Suprapubic skin (tissue), 4 donors: Measurements from ENCODE around the gene OR4E1. TPM values are rescaled to one million over a fixed set of nuclear protein-coding genes. Genes with fewer than 3 reads are reported as not detected.

Experiments
- DNase-seq, 2 donors: peaks; one replicate each; pipeline ENCODE4 v3.0.0-alpha.2; 2019; ENCODE audit warnings: low spot score in 2 of 2
- H3K27ac ChIP-seq: fragments of 200-600 bp; sonication (generic); one replicate; pipeline ENCODE4 v1.5.1; 2019
- H3K27me3 ChIP-seq: fragments of 200-600 bp; sonication (generic); one replicate; pipeline ENCODE4 v1.5.1; 2019
- H3K36me3 ChIP-seq: fragments of 200-600 bp; sonication (generic); one replicate; pipeline ENCODE4 v1.5.1; 2019
- H3K4me1 ChIP-seq: fragments of 200-600 bp; sonication (generic); one replicate; pipeline ENCODE4 v1.5.1; 2019
- H3K4me3 ChIP-seq: fragments of 200-600 bp; sonication (generic); one replicate; pipeline ENCODE4 v1.5.1; 2019; ENCODE audit warnings: mild to moderate bottlenecking
- H3K9me3 ChIP-seq: fragments of 200-600 bp; sonication (generic); one replicate; pipeline ENCODE4 v1.5.1; 2019
- CTCF ChIP-seq, 2 donors: fragments of 200-600 bp in 1 of 2; fragments of 450-650 bp in 1 of 2; sonication (generic) in 1 of 2; IDR thresholded peaks; one replicate each; pipeline ENCODE4 v1.5.1; 2016 to 2019; ENCODE audit warnings: antibody characterized with exemption in 2 of 2, mild to moderate bottlenecking in 1 of 2, moderate library complexity in 1 of 2
- EP300 ChIP-seq: sonication (generic); formaldehyde crosslinking; IDR thresholded peaks from one replicate; pipeline ENCODE4 v1.6.1; 2017; ENCODE audit warnings: antibody characterized with exemption
- POLR2A ChIP-seq, 2 donors: fragments of 450-650 bp; IDR thresholded peaks; one replicate each; pipeline ENCODE4 v1.6.1; 2017; ENCODE audit warnings: antibody characterized with exemption in 2 of 2, mild to moderate bottlenecking in 2 of 2, moderate library complexity in 2 of 2
- POLR2AphosphoS5 ChIP-seq, 3 donors: sonication (generic); formaldehyde crosslinking; IDR thresholded peaks; one replicate each; pipeline ENCODE4 v1.6.1; 2017; ENCODE audit warnings: antibody characterized with exemption in 3 of 3
- WGBS: methylation state at CpG from one replicate; pipeline ENCODE4 v1.1.5; 2018; 5-methylcytosine and 5-hydroxymethylcytosine counted together
- total RNA-seq, 4 donors: library from RNA; depleted of rRNA; stranded (reverse); fragments of >200 nt; gene quantifications; one replicate each; pipeline ENCODE4 v1.1.0, GENCODE V29; 2016

The OR4E1 gene
- total RNA-seq, 4 donors from 2014 or later: not detected

- WGBS: 45% methylated on average over 1 of the region's 1 CpG
- DNase-seq: no peak
- H3K9me3 ChIP-seq: peaks cover 3% of the 10 kb centered on the region
- no peaks in the 10 kb centered on the region for H3K27me3 ChIP-seq
- TF ChIP-seq EP300: no peak
- no peak for TF ChIP-seq POLR2AphosphoS5 (IDR thresholded peaks at IDR 0.05)
- TF ChIP-seq CTCF (IDR thresholded peaks at IDR 0.05): no peak
- no peak for TF ChIP-seq POLR2A (IDR thresholded peaks at IDR 0.05)
- no peaks in the 10 kb centered on the region for H3K4me1 ChIP-seq
- H3K27ac ChIP-seq: no peak overlapping the region
- no peak overlapping the region for H3K4me3 ChIP-seq
- no peaks in the 10 kb centered on the region for H3K36me3 ChIP-seq
These were observed 21.3 kb downstream of the OR4E1 start for GRCh38 chr14:21652209-21652808.

- H3K27ac ChIP-seq: no peak overlapping the region
- H3K36me3 ChIP-seq: no peaks in the 10 kb centered on the region
- no peak for DNase-seq
- no peak overlapping the region for H3K4me3 ChIP-seq
- peaks cover 3% of the 10 kb centered on the region for H3K9me3 ChIP-seq
- H3K27me3 ChIP-seq: no peaks in the 10 kb centered on the region
- TF ChIP-seq POLR2AphosphoS5 (IDR thresholded peaks at IDR 0.05) (no peak), EP300 (no peak), CTCF (IDR thresholded peaks at IDR 0.05) (no peak), POLR2A (IDR thresholded peaks at IDR 0.05) (no peak)
- no peaks in the 10 kb centered on the region for H3K4me1 ChIP-seq
These were observed 26.2 kb downstream of the OR4E1 start for GRCh38 chr14:21647380-21647779.

- TF ChIP-seq POLR2AphosphoS5 (IDR thresholded peaks at IDR 0.05): no peak
- no peak for TF ChIP-seq CTCF (IDR thresholded peaks at IDR 0.05)
- no peak for TF ChIP-seq POLR2A (IDR thresholded peaks at IDR 0.05)
- no peak for TF ChIP-seq EP300
- 61% methylated on average over 5 of the region's 5 CpGs for WGBS
These were observed 30.2 kb downstream of the OR4E1 start for GRCh38 chr14:21643407-21643806.

GRCh38 chr14:21642683-21643082, 30.9 kb downstream of the OR4E1 start:
- DNase-seq: no peak
- no peaks in the 10 kb centered on the region for H3K4me1 ChIP-seq
- WGBS: 49% methylated on average over 3 of the region's 3 CpGs

More at GRCh38 chr14:21643407-21643806, 30.2 kb downstream of the OR4E1 start:
- H3K36me3 ChIP-seq: no peaks in the 10 kb centered on the region
- H3K9me3 ChIP-seq: peaks cover under 1% of the 10 kb centered on the region
- no peak for DNase-seq
- H3K4me1 ChIP-seq: no peaks in the 10 kb centered on the region
- no peak overlapping the region for H3K27ac ChIP-seq
- no peak overlapping the region for H3K4me3 ChIP-seq
- H3K27me3 ChIP-seq: no peaks in the 10 kb centered on the region

GRCh38 chr14:21634840-21635239, 38.8 kb downstream of the OR4E1 start, which contains the start of gene OR10G2:
OR10G2 (minus strand) TSS chr14:21634940; CDS start chr14:21634842, 98 bp downstream.
- Histone ChIP-seq H3K27me3 (no peaks in the 10 kb centered on the region), H3K36me3 (no peaks in the 10 kb centered on the region), H3K4me1 (no peaks in the 10 kb centered on the region), H3K27ac (no peak within 1 kb of the TSS), H3K9me3 (no peaks in the 10 kb centered on the region), H3K4me3 (no peak within 1 kb of the TSS)
- no peak for TF ChIP-seq CTCF (IDR thresholded peaks at IDR 0.05)
- TF ChIP-seq POLR2A (IDR thresholded peaks at IDR 0.05): no peak
- TF ChIP-seq EP300: no peak
- no peak for TF ChIP-seq POLR2AphosphoS5 (IDR thresholded peaks at IDR 0.05)
- 83% methylated on average over 4 of the region's 4 CpGs for WGBS
- DNase-seq: no peak

More at GRCh38 chr14:21642683-21643082, 30.9 kb downstream of the OR4E1 start:
- no peak overlapping the region for H3K4me3 ChIP-seq
- no peaks in the 10 kb centered on the region for H3K27me3 ChIP-seq
- no peaks in the 10 kb centered on the region for H3K9me3 ChIP-seq
- no peaks in the 10 kb centered on the region for H3K36me3 ChIP-seq
- H3K27ac ChIP-seq: no peak overlapping the region
- TF ChIP-seq POLR2AphosphoS5 (IDR thresholded peaks at IDR 0.05) (no peak), CTCF (IDR thresholded peaks at IDR 0.05) (no peak), POLR2A (IDR thresholded peaks at IDR 0.05) (no peak), EP300 (no peak)
